22Rv1 (cell line): ENCODE data around the gene LYAR.

ENCODE experiments used
- CTCF ChIP-seq: fragments of 450-650 bp; IDR thresholded peaks from 2 replicates; pipeline ENCODE4 v1.5.1; 2017; ENCODE audit warnings: mild to moderate bottlenecking
- ZFX ChIP-seq: fragments of 450-650 bp; IDR thresholded peaks from 2 replicates; pipeline ENCODE4 v1.6.1; 2017; ENCODE audit warnings: antibody characterized with exemption, borderline replicate concordance

GRCh38 chr4:4299006-4299405 lies 9.1 kb upstream of the LYAR start:
- TF ChIP-seq CTCF, result no peak
- no peak for TF ChIP-seq ZFX
